HFFc6 (cell line): ENCODE results near the gene REV3L. TPM values are rescaled to one million over a fixed set of nuclear protein-coding genes. Genes with fewer than 3 reads are reported as not detected.
A peak's percentile ranks its signal among the peaks of the same experiment; 100 is the strongest.

Experiments used
- DNase-seq: peaks from one replicate; pipeline ENCODE4 v3.0.0-alpha.2; 2018
- H3K27ac Mint-ChIP-seq: 2 replicates; pipeline ENCODE4 v1.8.0; 2020; ENCODE audit warnings: mild to moderate bottlenecking, mixed read lengths
- H3K27me3 Mint-ChIP-seq: 2 replicates; pipeline ENCODE4 v1.8.0; 2021; ENCODE audit warnings: mild to moderate bottlenecking, moderate library complexity, mixed read lengths; ENCODE audit not compliant: insufficient read depth
- H3K36me3 Mint-ChIP-seq: 2 replicates; pipeline ENCODE4 v1.8.0; 2021; ENCODE audit warnings: low read depth, mixed read lengths
- H3K4me1 Mint-ChIP-seq: 2 replicates; pipeline ENCODE4 v1.8.0; 2020; ENCODE audit warnings: low read depth, mixed read lengths
- H3K4me3 Mint-ChIP-seq: 2 replicates; pipeline ENCODE4 v1.8.0; 2020; ENCODE audit warnings: mild to moderate bottlenecking, moderate library complexity, mixed read lengths
- H3K9me3 Mint-ChIP-seq: 2 replicates; pipeline ENCODE4 v1.8.0; 2020; ENCODE audit warnings: mild to moderate bottlenecking, mixed read lengths
- CTCF ChIP-seq: fragments of 200-600 bp; sonication (generic); IDR thresholded peaks from 2 replicates; pipeline ENCODE4 v1.5.0; 2021; ENCODE audit warnings: antibody characterized with exemption, mild to moderate bottlenecking
- total RNA-seq, 6 experiments: library from RNA; stranded (reverse); fragmentation: NEBNext Ultra II Directional; extraction: Animal tissue kit (Norgen Biotek cat#: 25700); gene quantifications; 2 replicates in 1 of 6; 3 replicates in 5 of 6; pipeline ENCODE4 v1.2.3, GENCODE V29; 2021

Gene REV3L
- total RNA-seq, 6 experiments from 2014 or later, result 22.4 to 36.3 (median 31.2) TPM

GRCh38 chr6:111484633-111484930 is 1.6 kb upstream of the REV3L start:
- DNase-seq, result no peak
- H3K4me3 Mint-ChIP-seq, result peak overlapping the region; percentile 99

GRCh38 chr6:111483736-111484632 is 966 bp upstream of the REV3L start:
- peaks cover 7% of the 10 kb centered on the region; the same call in 1 of the 2 replicates for H3K27me3 Mint-ChIP-seq
- peaks cover 22% of the 10 kb centered on the region for H3K36me3 Mint-ChIP-seq
- DNase-seq, result peak; percentile 97
- H3K4me1 Mint-ChIP-seq, result peaks cover 58% of the 10 kb centered on the region
- H3K9me3 Mint-ChIP-seq, result no peaks in the 10 kb centered on the region
- peak; percentile 13; the same call in 1 of the 2 replicates for TF ChIP-seq CTCF
- peak overlapping the region; percentile 100 for H3K27ac Mint-ChIP-seq
- peak overlapping the region; percentile 99 for H3K4me3 Mint-ChIP-seq

More at GRCh38 chr6:111484633-111484930, 1.6 kb upstream of the REV3L start:
- Mint-ChIP-seq H3K27ac (peak overlapping the region; percentile 100), H3K9me3 (no peaks in the 10 kb centered on the region), H3K36me3 (peaks cover 22% of the 10 kb centered on the region), H3K4me1 (peaks cover 52% of the 10 kb centered on the region), H3K27me3 (peaks cover 7% of the 10 kb centered on the region; the same call in 1 of the 2 replicates)
- no peak for TF ChIP-seq CTCF

- Mint-ChIP-seq H3K4me3 (peak overlapping the region; percentile 99), H3K27ac (peak overlapping the region; percentile 93), H3K9me3 (no peaks in the 10 kb centered on the region), H3K4me1 (peaks cover 67% of the 10 kb centered on the region), H3K27me3 (peaks cover 7% of the 10 kb centered on the region; the same call in 1 of the 2 replicates), H3K36me3 (peaks cover 16% of the 10 kb centered on the region)
- TF ChIP-seq CTCF, result peak; percentile 11; the same call in 1 of the 2 replicates
- DNase-seq, result peak; percentile 37
Observed at GRCh38 chr6:111482188-111482958, 645 bp downstream of the REV3L start.

- H3K9me3 Mint-ChIP-seq, result no peaks in the 10 kb centered on the region
- peaks cover 67% of the 10 kb centered on the region for H3K4me1 Mint-ChIP-seq
- H3K4me3 Mint-ChIP-seq, result peak overlapping the region; percentile 99
- peaks cover 7% of the 10 kb centered on the region; the same call in 1 of the 2 replicates for H3K27me3 Mint-ChIP-seq
- peak overlapping the region; percentile 93 for H3K27ac Mint-ChIP-seq
- peaks cover 13% of the 10 kb centered on the region for H3K36me3 Mint-ChIP-seq
- no peak for DNase-seq
- TF ChIP-seq CTCF, result no peak
Observed at GRCh38 chr6:111481836-111482187, 1.2 kb downstream of the REV3L start.

GRCh38 chr6:111480988-111481822 is 1.8 kb downstream of the REV3L start:
- Mint-ChIP-seq H3K9me3 (no peaks in the 10 kb centered on the region), H3K4me1 (peaks cover 61% of the 10 kb centered on the region), H3K27ac (peak overlapping the region; percentile 93), H3K36me3 (peaks cover 7% of the 10 kb centered on the region), H3K27me3 (peaks cover 7% of the 10 kb centered on the region; the same call in 1 of the 2 replicates), H3K4me3 (peak overlapping the region; percentile 99)
- TF ChIP-seq CTCF, result peak; percentile 8; the same call in 1 of the 2 replicates
- DNase-seq, result no peak
